ENCODE data around the gene SMLR1.

The SMLR1 gene

GRCh38 chr6:130824978-130825694 lies 2.1 kb upstream of the SMLR1 start:
- intact Hi-C loops (cut with DNase I), result no loop called here
- no peak for DNase-seq

- DNase-seq, result no peak
- intact Hi-C loops (cut with DNase I), result no loop called here
Measured at GRCh38 chr6:130825772-130826441, 1.3 kb upstream of the SMLR1 start.

DNA sequence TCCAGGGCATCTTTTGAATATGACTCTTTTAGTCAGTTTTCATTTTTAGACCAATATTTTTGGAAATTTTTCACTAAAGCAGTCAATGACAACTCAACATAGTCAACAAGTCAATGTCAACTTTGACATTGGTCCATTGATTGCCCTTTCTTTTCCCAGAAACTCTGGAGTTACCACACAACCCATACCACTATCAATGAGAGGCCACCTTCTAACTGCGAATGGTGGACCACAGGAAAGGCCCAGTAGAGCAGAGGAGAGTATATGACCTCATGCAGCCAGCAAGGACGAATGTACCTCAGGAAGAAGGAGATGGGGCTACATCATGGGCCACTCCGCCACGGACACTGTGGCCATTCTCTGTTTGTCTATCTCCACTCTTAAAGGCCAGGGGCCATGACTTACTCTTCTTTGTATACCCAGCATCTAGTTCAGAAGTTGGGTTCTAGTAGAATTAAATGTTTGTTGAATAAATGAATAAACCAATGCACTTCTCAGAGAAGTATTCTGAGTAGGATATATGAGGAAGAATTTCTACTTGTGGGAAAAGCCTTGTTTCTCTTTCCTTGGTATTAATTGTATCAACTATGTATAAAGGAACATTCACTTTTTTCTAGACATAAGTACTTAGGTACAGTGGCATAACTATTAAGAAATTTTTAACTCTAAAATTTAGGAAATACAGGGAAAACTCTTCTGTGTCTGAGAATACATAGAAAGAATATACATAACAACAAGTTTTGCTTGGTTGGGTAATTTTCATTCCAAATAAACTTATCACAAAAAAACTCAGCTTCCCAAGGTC lies 562 bp upstream of the SMLR1 start:
- intact Hi-C loops (cut with DNase I), result no loop called here
- no peak for DNase-seq

DNA sequence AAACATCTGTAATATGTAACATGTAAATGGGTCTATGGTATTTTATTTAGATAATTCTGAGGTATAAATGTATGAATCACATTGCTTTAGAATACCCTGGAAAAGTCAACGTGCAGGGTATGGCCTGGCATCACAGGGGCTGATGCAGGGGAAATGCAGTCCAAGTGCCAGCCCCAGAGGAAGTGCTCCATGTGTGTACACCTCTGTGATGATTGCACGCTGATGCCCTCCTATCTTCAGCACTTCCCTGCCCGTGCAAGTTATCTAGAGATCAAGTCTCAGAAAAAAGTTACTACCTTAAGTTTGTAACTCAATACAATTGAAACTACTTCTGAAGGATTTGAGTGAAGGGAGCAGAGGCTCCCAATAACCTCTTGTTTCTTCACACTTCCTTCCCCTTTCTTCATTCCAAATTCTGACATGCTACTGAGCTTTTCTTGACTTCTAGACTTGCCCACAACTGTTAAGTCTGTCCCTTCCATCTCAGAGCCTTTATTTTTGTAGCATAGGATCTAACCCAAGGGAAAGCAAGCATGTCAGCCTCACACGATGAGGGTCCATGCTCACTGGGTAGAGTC lies 2.2 kb downstream of the SMLR1 start:
- intact Hi-C loops (cut with DNase I), result no loop called here
- no peak for DNase-seq

DNA sequence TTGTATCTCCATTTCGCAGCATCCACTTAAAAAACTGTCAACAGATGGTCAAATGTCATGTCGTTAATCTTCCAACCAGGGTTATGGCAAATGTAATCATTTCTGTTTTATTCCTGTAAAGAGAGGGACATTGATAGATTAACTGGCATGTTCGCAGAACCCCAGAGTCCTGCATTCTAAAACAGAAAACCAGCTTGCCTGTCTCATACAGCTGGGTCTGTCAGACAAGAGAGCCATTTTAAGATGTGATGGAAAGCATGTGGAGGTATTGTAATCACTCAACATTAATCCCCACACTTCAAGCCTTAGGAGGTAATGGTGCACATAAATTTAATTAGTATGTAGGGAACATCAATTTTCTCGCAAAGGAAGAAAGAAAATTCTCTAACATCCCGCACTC lies 4.4 kb downstream of the SMLR1 start:
- intact Hi-C loops (cut with DNase I), result no loop called here
- no peak for DNase-seq

GRCh38 chr6:130833569-130833968 lies 6.4 kb downstream of the SMLR1 start:
- intact Hi-C loops (cut with DNase I), result no loop called here
- no peak for DNase-seq

DNA sequence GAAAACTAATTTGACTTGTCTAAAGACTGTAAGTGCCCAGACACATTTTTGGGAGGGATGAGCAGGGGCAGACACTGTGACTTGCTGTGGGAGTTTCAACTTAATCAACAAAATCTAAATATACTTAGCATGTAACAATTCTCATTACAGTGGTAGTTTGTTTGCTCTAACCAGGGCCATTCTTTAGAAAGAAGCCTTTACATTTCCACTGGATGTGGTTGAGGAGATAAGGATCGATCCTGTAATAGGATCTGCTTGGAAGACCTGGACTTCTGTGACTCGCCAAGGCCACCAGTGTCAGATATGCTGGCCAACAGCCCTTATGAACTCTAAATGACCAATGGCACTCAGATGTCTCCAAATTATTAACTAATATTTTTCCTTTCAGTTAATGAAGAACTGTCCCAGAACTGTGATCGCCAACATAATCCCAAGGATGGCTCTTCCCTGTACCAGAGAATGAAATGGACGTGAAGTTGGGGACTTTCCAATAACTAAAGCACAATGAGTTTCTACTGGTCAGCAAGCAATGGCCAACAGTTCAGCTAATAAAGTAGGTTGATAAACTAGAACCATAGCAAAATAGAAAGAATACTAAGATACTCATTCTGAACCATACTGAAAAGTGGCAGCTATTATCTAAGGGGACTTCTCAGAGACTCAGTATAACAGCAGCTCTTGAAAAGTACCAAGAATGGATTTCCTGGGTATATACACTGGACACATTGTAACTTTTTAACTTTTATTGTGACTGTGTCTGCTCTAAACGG lies 7.5 kb downstream of the SMLR1 start:
- intact Hi-C loops (cut with DNase I), result no loop called here

GRCh38 chr6:130836055-130836640 lies 8.9 kb downstream of the SMLR1 start:
- intact Hi-C loops (cut with DNase I), result no loop called here
- DNase-seq, result peak in 4 of 10 donors; percentile 11 to 69 (median 28)

More for the DNA sequence above, 7.5 kb downstream of the SMLR1 start:
- DNase-seq, result no peak

- intact Hi-C loops (cut with DNase I), result no loop called here
- no peak for DNase-seq
Measured at GRCh38 chr6:130837067-130837466, 9.9 kb downstream of the SMLR1 start.

DNA sequence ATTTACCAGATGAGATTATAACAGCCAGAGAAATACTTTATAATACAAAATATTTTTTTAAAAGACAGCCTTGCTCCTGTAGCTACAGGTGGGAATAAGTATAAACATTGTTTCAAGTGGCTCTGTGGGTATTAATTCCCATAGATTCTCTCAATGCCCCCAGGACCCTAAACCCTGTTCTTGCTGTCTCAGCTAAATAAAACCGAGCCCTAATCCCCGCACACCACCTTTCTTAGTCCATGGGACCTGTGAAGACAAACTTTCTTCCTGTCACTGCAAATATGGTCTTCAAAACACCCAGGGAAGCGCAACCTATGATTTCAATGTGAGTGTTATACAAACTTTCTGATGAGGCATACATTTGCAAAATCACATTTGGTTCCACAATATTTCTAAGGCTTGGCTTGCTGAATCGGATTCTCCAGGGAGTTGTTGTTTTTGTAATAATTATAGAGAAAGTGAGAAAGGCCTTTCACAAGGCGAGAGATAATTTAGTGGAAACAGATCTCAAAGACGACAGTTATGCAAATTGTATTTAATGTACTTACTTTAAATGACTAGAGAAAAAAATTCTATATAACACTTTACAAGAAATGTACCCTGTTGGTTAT lies 11.1 kb downstream of the SMLR1 start:
- intact Hi-C loops (cut with DNase I), result no loop called here
- no peak for DNase-seq

DNA sequence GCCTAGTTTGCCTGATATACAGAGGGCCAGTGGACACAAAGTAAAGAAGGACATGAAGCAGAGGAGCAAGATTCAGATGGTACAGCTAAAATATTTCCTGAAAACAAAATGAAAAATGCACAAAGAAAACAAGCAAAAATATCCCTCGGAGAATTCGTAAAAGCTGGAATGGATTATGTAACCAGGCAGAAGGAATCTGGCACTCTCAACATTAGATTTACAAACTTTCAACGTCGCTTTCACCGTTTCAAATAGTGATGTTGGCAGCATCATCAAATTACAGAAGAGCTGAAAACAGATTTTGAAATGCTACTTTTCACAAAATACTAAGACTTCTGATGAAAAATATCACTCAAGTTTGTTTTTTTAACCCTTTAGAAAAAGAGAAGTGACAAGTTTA lies 11.7 kb downstream of the SMLR1 start:
- DNase-seq, result no peak
- intact Hi-C loops (cut with DNase I), result no loop called here

GRCh38 chr6:130839379-130839778 lies 12.2 kb downstream of the SMLR1 start:
- no peak for DNase-seq
- intact Hi-C loops (cut with DNase I), result no loop called here

DNA sequence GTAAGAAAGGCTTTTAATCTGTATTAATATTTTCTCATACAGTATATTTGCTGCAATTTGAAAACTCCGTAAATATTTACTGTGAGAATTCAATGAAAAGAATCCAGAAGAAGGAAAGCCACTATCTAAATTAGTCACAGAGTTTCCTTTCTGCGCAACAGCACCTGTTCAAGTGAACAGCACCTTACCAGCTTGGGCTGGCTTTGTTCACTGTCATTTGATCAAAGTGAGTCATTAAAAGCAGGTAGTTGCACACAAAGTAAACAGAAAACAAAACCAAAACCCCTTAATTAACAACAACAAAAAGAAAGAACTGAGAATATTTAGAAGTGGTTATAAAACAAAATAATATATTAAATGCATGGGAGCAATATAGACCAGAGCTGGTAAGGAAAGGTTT lies 12.8 kb downstream of the SMLR1 start:
- intact Hi-C loops (cut with DNase I), result loop anchor here (10.0 kb wide), 1 partner anchor 515 kb away; no protein-coding TSS in a partner anchor

GRCh38 chr6:130841128-130841728 lies 14.0 kb downstream of the SMLR1 start:
- no peak for DNase-seq
- intact Hi-C loops (cut with DNase I), result loop anchor here (10.0 kb wide), 1 partner anchor 516 kb away; no protein-coding TSS in a partner anchor

More for the DNA sequence above, 12.8 kb downstream of the SMLR1 start:
- DNase-seq, result no peak

DNA sequence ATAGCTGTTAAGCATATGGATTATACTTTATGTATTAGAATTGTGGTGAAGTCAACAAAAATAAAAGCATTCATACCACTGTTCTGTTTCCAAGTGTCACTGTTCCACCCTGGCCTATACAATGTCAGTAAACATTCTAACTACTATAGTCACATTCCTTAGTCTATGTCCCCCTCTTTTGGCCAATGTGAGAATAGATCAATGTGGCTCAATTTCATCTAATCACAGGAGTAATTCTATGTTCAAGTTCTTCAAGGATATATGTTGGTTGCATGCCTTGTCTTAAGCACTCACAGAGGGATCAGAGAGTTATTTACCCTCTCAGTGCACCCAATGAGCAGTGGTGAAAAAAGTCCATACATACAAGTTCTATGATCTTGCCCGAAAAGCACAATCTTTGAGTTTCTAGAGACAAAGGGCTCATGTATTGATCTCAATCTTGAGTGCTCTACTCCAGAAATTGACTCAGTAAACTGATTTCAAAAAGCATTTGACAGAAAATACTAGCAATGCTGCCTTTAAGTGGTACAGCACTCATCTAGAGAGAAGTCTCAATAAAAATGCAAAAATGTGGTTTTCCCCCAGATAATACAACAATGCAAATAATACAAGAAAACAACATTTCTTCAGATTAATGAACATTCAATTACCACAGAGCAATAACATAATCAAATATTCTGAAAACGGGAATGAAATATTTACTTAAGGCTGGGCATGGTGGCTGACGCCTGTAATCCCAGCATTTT lies 16.5 kb downstream of the SMLR1 start:
- DNase-seq, result no peak
- intact Hi-C loops (cut with DNase I), result loop anchor here (10.0 kb wide), 1 partner anchor 519 kb away; no protein-coding TSS in a partner anchor

DNA sequence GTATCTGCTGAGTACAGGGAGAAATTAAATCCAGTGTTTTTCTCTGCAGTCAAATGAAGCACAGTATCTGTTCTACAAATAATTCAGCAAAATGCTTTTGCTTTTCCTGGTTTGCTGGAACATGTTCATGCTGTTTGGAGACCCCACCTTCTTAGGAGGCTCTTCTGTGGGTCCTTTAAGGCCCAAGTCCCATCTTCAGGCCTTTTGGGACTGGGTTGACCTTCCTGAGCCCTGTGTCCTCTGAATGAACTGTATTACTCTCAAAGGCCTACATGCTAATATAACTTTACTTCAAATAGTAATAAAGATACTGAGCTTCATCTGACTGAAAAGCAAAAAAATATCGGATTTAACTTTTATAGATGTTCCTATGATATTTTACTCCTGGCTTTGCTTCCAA lies 19.3 kb downstream of the SMLR1 start:
- no peak for DNase-seq
- intact Hi-C loops (cut with DNase I), result loop anchor here (10.0 kb wide), 1 partner anchor 522 kb away; no protein-coding TSS in a partner anchor

GRCh38 chr6:130847001-130847910 lies 20.1 kb downstream of the SMLR1 start:
- DNase-seq, result no peak
- intact Hi-C loops (cut with DNase I), result loop anchor here (10.0 kb wide), 1 partner anchor 522 kb away; no protein-coding TSS in a partner anchor
